ENCODE measurements around the gene PNRC1. TPM values are rescaled to one million over a fixed set of nuclear protein-coding genes. Genes with fewer than 3 reads are reported as not detected.

Gene PNRC1
- total and polyA plus RNA-seq, 4 donors = 54.9 to 329 (median 141) TPM

- no peak for TF ChIP-seq CTCF (IDR thresholded peaks at IDR 0.05; ENCODE audit: control extremely low read depth, extremely low read depth)
- no peak overlapping the region for H3K27ac ChIP-seq (ENCODE audit: low read depth in 1 of 2, low read length in 1 of 2)
- H3K36me3 ChIP-seq (ENCODE audit: control insufficient read depth in 4 of 4, insufficient read depth in 4 of 4, low read length in 4 of 4) = no peaks in the 10 kb centered on the region
- no peaks in the 10 kb centered on the region for H3K27me3 ChIP-seq (ENCODE audit: control insufficient read depth in 3 of 3, insufficient read depth in 3 of 3, low read length in 2 of 3)
- H3K4me1 ChIP-seq (ENCODE audit: control insufficient read depth in 5 of 5, insufficient read depth in 5 of 5, low read length in 5 of 5) = no peaks in the 10 kb centered on the region
- H3K4me3 ChIP-seq = no peak overlapping the region
- H3K9me3 ChIP-seq (ENCODE audit: control insufficient read depth in 4 of 4, insufficient read depth in 3 of 4, low read length in 3 of 4) = no peaks in the 10 kb centered on the region
- H3K9ac ChIP-seq (ENCODE audit: insufficient read depth in 1 of 2, low read length in 2 of 2) = no peak overlapping the region
- ATAC-seq (ENCODE audit: insufficient read depth, low FRiP score) (no peak), DNase-seq (no peak)
- WGBS, 2 donors = 35 to 58% methylated on average over 4 of the region's 4 CpGs
Observed at GRCh38 chr6:89066940-89067646, 13.5 kb upstream of the PNRC1 start.

GRCh38 chr6:89067796-89068195 lies 12.8 kb upstream of the PNRC1 start:
- ATAC-seq (ENCODE audit: insufficient read depth, low FRiP score) (no peak), DNase-seq (no peak)
- Histone ChIP-seq H3K36me3 (ENCODE audit: control insufficient read depth in 4 of 4, insufficient read depth in 4 of 4, low read length in 4 of 4) (no peaks in the 10 kb centered on the region), H3K4me3 (no peak overlapping the region), H3K27ac (ENCODE audit: low read depth in 1 of 2, low read length in 1 of 2) (no peak overlapping the region), H3K27me3 (ENCODE audit: control insufficient read depth in 3 of 3, insufficient read depth in 3 of 3, low read length in 2 of 3) (no peaks in the 10 kb centered on the region), H3K9ac (ENCODE audit: insufficient read depth in 1 of 2, low read length in 2 of 2) (no peak overlapping the region), H3K9me3 (ENCODE audit: control insufficient read depth in 4 of 4, insufficient read depth in 3 of 4, low read length in 3 of 4) (no peaks in the 10 kb centered on the region), H3K4me1 (ENCODE audit: control insufficient read depth in 5 of 5, insufficient read depth in 5 of 5, low read length in 5 of 5) (no peaks in the 10 kb centered on the region)
- no peak for TF ChIP-seq CTCF (IDR thresholded peaks at IDR 0.05; ENCODE audit: control extremely low read depth, extremely low read depth)

GRCh38 chr6:89068695-89069094 lies 11.9 kb upstream of the PNRC1 start:
- Histone ChIP-seq H3K4me3 (no peak overlapping the region), H3K4me1 (ENCODE audit: control insufficient read depth in 5 of 5, insufficient read depth in 5 of 5, low read length in 5 of 5) (no peaks in the 10 kb centered on the region), H3K9me3 (ENCODE audit: control insufficient read depth in 4 of 4, insufficient read depth in 3 of 4, low read length in 3 of 4) (no peaks in the 10 kb centered on the region), H3K27ac (ENCODE audit: low read depth in 1 of 2, low read length in 1 of 2) (no peak overlapping the region), H3K36me3 (ENCODE audit: control insufficient read depth in 4 of 4, insufficient read depth in 4 of 4, low read length in 4 of 4) (no peaks in the 10 kb centered on the region), H3K27me3 (ENCODE audit: control insufficient read depth in 3 of 3, insufficient read depth in 3 of 3, low read length in 2 of 3) (no peaks in the 10 kb centered on the region), H3K9ac (ENCODE audit: insufficient read depth in 1 of 2, low read length in 2 of 2) (no peak overlapping the region)
- no peak for TF ChIP-seq CTCF (IDR thresholded peaks at IDR 0.05; ENCODE audit: control extremely low read depth, extremely low read depth)
- WGBS, 2 donors = 92 to 93% methylated on average over 1 of the region's 1 CpG
- no peak for DNase-seq
- ATAC-seq (ENCODE audit: insufficient read depth, low FRiP score) = no peak

Data from lung (tissue), 12 donors.